ENCODE data around the gene GPHA2. TPM values are rescaled to one million over a fixed set of nuclear protein-coding genes. Genes with fewer than 3 reads are reported as not detected.

GPHA2 gene
- total and polyA plus RNA-seq, 2 of the 13 experiments (the other 11 are each of a cell fraction or from before 2014, with no cell fraction given): 13.0 to 19.1 TPM

DNA sequence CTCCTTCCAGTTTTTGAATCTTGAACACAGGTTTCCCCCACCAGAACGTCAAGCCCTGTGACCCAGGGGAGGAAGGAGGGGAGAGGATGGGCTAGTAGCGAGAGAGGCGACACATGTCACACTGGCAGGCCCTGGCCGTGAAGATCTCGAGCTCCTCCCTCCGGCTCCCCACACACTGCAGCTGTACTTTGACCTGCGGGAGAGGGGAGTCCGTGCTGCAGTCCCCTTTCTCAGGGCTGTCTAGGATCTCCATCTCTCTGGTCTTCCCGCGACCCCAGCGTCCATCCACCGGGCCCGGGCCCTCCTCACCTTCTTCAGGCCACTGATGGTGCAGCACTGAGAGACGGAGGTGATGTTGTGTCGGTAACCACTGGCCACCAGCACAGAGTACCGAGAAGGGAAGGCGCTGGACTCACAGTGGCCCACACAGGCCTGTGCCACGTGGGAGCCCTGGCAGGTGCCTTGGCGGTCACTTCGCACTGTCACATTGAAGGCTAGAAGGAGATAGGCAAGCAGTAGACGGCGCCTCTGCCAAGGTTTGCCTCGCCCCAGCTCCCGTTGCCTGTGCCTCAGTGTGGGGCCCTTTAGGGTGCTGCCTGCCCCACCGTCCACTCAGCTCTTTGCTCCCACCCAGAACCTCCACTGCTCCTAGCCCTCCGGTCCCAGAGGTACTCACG is 873 bp downstream of the GPHA2 start (continued):
- TF ChIP-seq KDM2A (CRISPR knock-in tag; IDR thresholded peaks at IDR 0.05; ENCODE audit: borderline replicate concordance, low read depth) (peak; percentile 29; the same call in 1 of the 2 replicates), ONECUT2 (CRISPR knock-in tag; IDR thresholded peaks at IDR 0.05) (no peak), ZNF615 (CRISPR knock-in tag; IDR thresholded peaks at IDR 0.05; ENCODE audit: borderline replicate concordance) (no peak), HIVEP1 (CRISPR knock-in tag; IDR thresholded peaks at IDR 0.05) (no peak), NPAS2 (CRISPR knock-in tag; IDR thresholded peaks at IDR 0.05; ENCODE audit: borderline replicate concordance) (no peak)
- TF ChIP-seq, protein P1, sequence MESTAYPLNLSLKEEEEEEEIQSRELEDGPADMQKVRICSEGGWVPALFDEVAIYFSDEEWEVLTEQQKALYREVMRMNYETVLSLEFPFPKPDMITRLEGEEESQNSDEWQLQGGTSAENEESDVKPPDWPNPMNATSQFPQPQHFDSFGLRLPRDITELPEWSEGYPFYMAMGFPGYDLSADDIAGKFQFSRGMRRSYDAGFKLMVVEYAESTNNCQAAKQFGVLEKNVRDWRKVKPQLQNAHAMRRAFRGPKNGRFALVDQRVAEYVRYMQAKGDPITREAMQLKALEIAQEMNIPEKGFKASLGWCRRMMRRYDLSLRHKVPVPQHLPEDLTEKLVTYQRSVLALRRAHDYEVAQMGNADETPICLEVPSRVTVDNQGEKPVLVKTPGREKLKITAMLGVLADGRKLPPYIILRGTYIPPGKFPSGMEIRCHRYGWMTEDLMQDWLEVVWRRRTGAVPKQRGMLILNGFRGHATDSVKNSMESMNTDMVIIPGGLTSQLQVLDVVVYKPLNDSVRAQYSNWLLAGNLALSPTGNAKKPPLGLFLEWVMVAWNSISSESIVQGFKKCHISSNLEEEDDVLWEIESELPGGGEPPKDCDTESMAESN (CRISPR knock-in tag; conservative IDR thresholded peaks at IDR 0.05): 0 out of 2 replicates have a peak, but pooled peaks have one; percentile 52

DNA sequence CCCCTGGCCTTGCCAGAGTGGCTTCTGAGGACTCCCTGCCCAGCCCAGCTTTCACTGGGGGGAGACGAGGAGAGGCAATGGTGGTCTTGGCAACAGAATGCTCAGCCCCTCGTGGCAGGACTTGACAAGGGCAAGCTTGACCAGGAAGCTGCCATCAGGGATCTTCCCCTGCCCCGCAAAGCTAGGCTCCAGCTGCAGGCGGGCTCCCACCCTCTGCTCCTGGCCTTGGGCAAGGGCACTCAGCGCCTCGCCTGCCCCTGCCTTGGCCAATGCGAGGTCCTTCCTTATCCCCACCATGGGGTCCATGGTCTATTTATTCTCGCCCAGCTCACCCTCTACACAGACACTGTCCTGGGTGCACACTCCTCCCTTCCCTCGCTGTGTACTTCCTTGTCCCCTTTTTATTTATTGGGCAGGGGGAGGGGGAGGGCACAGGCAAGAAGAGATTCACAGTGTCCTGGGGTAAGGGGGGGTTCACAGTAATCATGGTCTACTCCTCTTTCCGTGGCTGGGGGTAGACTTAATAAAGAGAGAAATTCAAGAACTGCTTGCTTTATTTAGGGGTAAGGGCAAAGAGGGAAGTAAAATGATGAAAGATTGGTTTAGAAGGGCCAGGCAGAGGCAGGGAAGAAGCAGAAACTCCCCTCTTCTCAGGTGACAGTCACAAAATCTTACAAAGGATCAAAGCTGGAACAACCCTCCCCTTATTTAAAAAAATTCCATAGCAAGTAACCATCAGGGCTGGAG is 1.6 kb downstream of the GPHA2 start:
- Histone ChIP-seq H3K4me2 (ENCODE audit: low read depth, low read length) (peak overlapping the region; percentile 97), H3K9ac (ENCODE audit: insufficient read depth, low read depth, low read length) (peak overlapping the region; percentile 66; the same call in 1 of the 2 replicates), H3K4me1 (ENCODE audit: insufficient read depth, low read length) (peaks cover 39% of the 10 kb centered on the region), H3K27ac (ENCODE audit: extremely low read length, insufficient read depth, low read length) (peak overlapping the region; percentile 12), H4K20me1 (ENCODE audit: insufficient read depth, low read length) (no peaks in the 10 kb centered on the region), H3K27me3 (ENCODE audit: control insufficient read depth in 1 of 2, insufficient read depth in 2 of 2, low read length in 2 of 2) (peaks cover 0 to 7% of the 10 kb centered on the region in 2 experiments; a peak in 2 of 5 replicates), H2AFZ (ENCODE audit: low read length) (no peak overlapping the region), H3K36me3 (replicated peaks in 1 of 2; ENCODE audit: control insufficient read depth in 1 of 2, insufficient read depth in 2 of 2, low read length in 2 of 2) (peaks cover 0 to 1% of the 10 kb centered on the region in 2 experiments; a peak in 1 of 5 replicates), H3K4me3 (replicated peaks in 1 of 3; ENCODE audit: insufficient read depth in 1 of 3, low read depth in 2 of 3, low read length in 3 of 3) (peak overlapping the region in 1 of 3 experiments; percentile 71; a peak in 2 of 6 replicates), H3K79me2 (ENCODE audit: insufficient read depth, low read length) (no peaks in the 10 kb centered on the region), H3K9me3 (ENCODE audit: low read length) (no peaks in the 10 kb centered on the region)
- ATAC-seq: no peak
- no peak for FAIRE-seq
- no peak for DNase-seq (ENCODE audit: low spot score)
- POLR2A ChIA-PET: interaction anchor here (0.7 to 4.7 kb wide), 12 partner anchors 10 to 188 kb away, joined by 3 to 40 read pairs (median 5); partner anchors contain the start of genes ATG2A, BATF2, FAU and MRPL49
- intact Hi-C loops (cut with micrococcal nuclease; ENCODE audit: unreplicated experiment): loop anchor here (2.0 kb wide), 1 partner anchor 63 kb away; the partner anchor contains the start of gene BATF2
- BruUV-seq (replicated peaks): no TSS peak
- in situ Hi-C loops (cut with HindIII; ENCODE audit: extremely low pct_ligation_motif_present, low pct_unique_long_range_greater_than_20kb): no loop called here
- CTCF ChIA-PET (ENCODE audit: low intra/inter-chr PET ratio, low total read pairs): no interaction called here
- WGBS (ENCODE audit: low lambda C conversion rate): 71% methylated on average over 4 of the region's 10 CpGs
- TF ChIP-seq HOXD1 (CRISPR knock-in tag; IDR thresholded peaks at IDR 0.05): no peak
- TF ChIP-seq SMAD9 (CRISPR knock-in tag; IDR thresholded peaks at IDR 0.05): no peak
- no peak for TF ChIP-seq SRY (CRISPR knock-in tag; IDR thresholded peaks at IDR 0.05)
- TF ChIP-seq ZNF34 (CRISPR knock-in tag; IDR thresholded peaks at IDR 0.05; ENCODE audit: borderline replicate concordance): no peak
- TF ChIP-seq ZNF703 (CRISPR knock-in tag; IDR thresholded peaks at IDR 0.05; ENCODE audit: borderline replicate concordance): no peak
- TF ChIP-seq ZMAT3 (CRISPR knock-in tag; conservative IDR thresholded peaks at IDR 0.05): no peak
- peak; percentile 35; the same call in 1 of the 2 replicates for TF ChIP-seq ZNF607 (CRISPR knock-in tag; IDR thresholded peaks at IDR 0.05; ENCODE audit: borderline replicate concordance)
- no peak for TF ChIP-seq SETDB1 (CRISPR knock-in tag; IDR thresholded peaks at IDR 0.05; ENCODE audit: borderline replicate concordance)
- TF ChIP-seq PRDM10 (CRISPR knock-in tag; IDR thresholded peaks at IDR 0.05; ENCODE audit: low read depth): no peak

All from HepG2 (cell line).